K562 (cell line): ENCODE results near the gene NFIL3. TPM values are rescaled to one million over a fixed set of nuclear protein-coding genes. Genes with fewer than 3 reads are reported as not detected.

Experiments
- BHLHE40 ChIP-seq: IDR thresholded peaks from 2 replicates; pipeline ENCODE4 v1.6.1; 2011; ENCODE audit warnings: low read length, improper control_type of control experiment
- CEBPZ ChIP-seq: fragments of 150-350 bp; IDR thresholded peaks from 2 replicates; pipeline ENCODE4 v1.6.1; 2014; ENCODE audit warnings: low read depth, mild to moderate bottlenecking, low read length, borderline replicate concordance
- CXXC5 ChIP-seq: fragments of 250-450 bp; sonication (Bioruptor Pico); IDR thresholded peaks from 2 replicates; pipeline ENCODE4 v1.8.0; 2022; ENCODE audit warnings: inconsistent platforms, mild to moderate bottlenecking, moderate library complexity
- E2F6 ChIP-seq, 2 experiments: IDR thresholded peaks; 2 replicates each; pipeline ENCODE4 v1.6.1; 2011; ENCODE audit warnings: borderline replicate concordance in 1 of 2, control low read depth in 1 of 2, low read depth in 1 of 2, low read length in 1 of 2, mild to moderate bottlenecking in 1 of 2, mixed read lengths in 1 of 2, moderate library complexity in 1 of 2; ENCODE audit not compliant: insufficient read depth in 1 of 2, insufficient read length in 1 of 2, poor library complexity in 1 of 2, severe bottlenecking in 1 of 2; ENCODE audit errors: extremely low read depth in 1 of 2
- HDAC1 ChIP-seq, 2 experiments: fragments of 450-650 bp; IDR thresholded peaks; 2 replicates each; pipeline ENCODE4 v1.6.1; 2016 to 2017; ENCODE audit warnings: inconsistent platforms in 1 of 2, mild to moderate bottlenecking in 1 of 2, moderate library complexity in 1 of 2
- JUN ChIP-seq, 2 experiments: sonication (generic) in 1 of 2; formaldehyde crosslinking in 1 of 2; IDR thresholded peaks; 2 replicates each; pipeline versions ENCODE4 v1.6.1 to v1.8.0; 2012 to 2022; ENCODE audit warnings: borderline replicate concordance in 2 of 2, mild to moderate bottlenecking in 2 of 2, improper control_type of control experiment in 1 of 2, low read depth in 1 of 2, low read length in 1 of 2, missing genetic modification reagents in 1 of 2
- JUNB ChIP-seq: fragments of 450-650 bp; formaldehyde crosslinking; conservative IDR thresholded peaks from 2 replicates; pipeline ENCODE4 v1.4.0; 2020; ENCODE audit warnings: mild to moderate bottlenecking
- KDM1A ChIP-seq, 2 experiments: fragments of 450-650 bp; IDR thresholded peaks; 2 replicates each; pipeline ENCODE4 v1.6.1; 2016; ENCODE audit warnings: mild to moderate bottlenecking in 2 of 2
- KDM2B ChIP-seq: fragments of 250-450 bp; sonication (Bioruptor Pico); IDR thresholded peaks from 2 replicates; pipeline ENCODE4 v1.8.0; 2021; ENCODE audit warnings: mild to moderate bottlenecking, moderate library complexity
- NFIC ChIP-seq: fragments of 450-650 bp; IDR thresholded peaks from 2 replicates; pipeline ENCODE4 v1.6.1; 2017; ENCODE audit warnings: mild to moderate bottlenecking, inconsistent platforms
- NFIX ChIP-seq: fragments of 250-450 bp; sonication (Bioruptor Pico); IDR thresholded peaks from 2 replicates; pipeline ENCODE4 v1.4.0; 2020; ENCODE audit warnings: low read depth, mild to moderate bottlenecking, moderate library complexity
- NKRF ChIP-seq: fragments of 450-650 bp; IDR thresholded peaks from 2 replicates; pipeline ENCODE4 v1.6.1; 2016; ENCODE audit warnings: borderline replicate concordance
- NR2F6 ChIP-seq: fragments of 450-650 bp; formaldehyde crosslinking; IDR thresholded peaks from 2 replicates; pipeline ENCODE4 v1.4.0; 2020; ENCODE audit warnings: mild to moderate bottlenecking
- PREB ChIP-seq: sonication (generic); formaldehyde crosslinking; IDR thresholded peaks from 2 replicates; pipeline ENCODE4 v1.8.1; 2023; ENCODE audit warnings: mild to moderate bottlenecking, missing genetic modification reagents
- RBM22 ChIP-seq: fragments of 200-400 bp; formaldehyde crosslinking; IDR thresholded peaks from 2 replicates; pipeline ENCODE4 v1.6.1; 2018; ENCODE audit warnings: low read length, low read depth; ENCODE audit not compliant: poor library complexity, severe bottlenecking
- TAL1 ChIP-seq: fragments of 450-650 bp; IDR thresholded peaks from 2 replicates; pipeline ENCODE4 v1.6.1; 2016; ENCODE audit warnings: mild to moderate bottlenecking
- TSC22D4 ChIP-seq: fragments of 450-650 bp; IDR thresholded peaks from 2 replicates; pipeline ENCODE4 v1.6.1; 2016; ENCODE audit warnings: missing genetic modification characterization, missing biosample characterization, control low read depth
- polyA plus RNA-seq, 8 experiments: library from polyadenylated mRNA; depleted of rRNA in 4 of 8; stranded (reverse) in 5 of 8; unstranded in 3 of 8; fragments of >200 nt; fragmentation: Nextera tagmentation in 2 of 8; fragmentation: Illumina TruSeq in 1 of 8; extraction: Ambion mirVana in 2 of 8; extraction: Trizol in 1 of 8; gene quantifications; 2 replicates each; pipeline versions ENCODE4 v1.2.1 to v1.2.3, GENCODE V29; 2011 to 2014; ENCODE audit warnings: inconsistent platforms in 1 of 8, missing spikeins in 1 of 8
- total RNA-seq, 7 experiments: library from RNA; depleted of rRNA in 6 of 7; stranded (reverse); fragments of >200 nt in 6 of 7; fragmentation: Illumina TruSeq in 2 of 7; extraction: Trizol in 2 of 7; gene quantifications; 2 replicates each; pipeline versions ENCODE4 v1.2.1 to v1.2.3, GENCODE V29; 2011 to 2021; ENCODE audit warnings: low replicate concordance in 1 of 7

Gene NFIL3
- total and polyA plus RNA-seq, 9 of the 15 experiments (the other 6 are each of a cell fraction or from before 2014, with no cell fraction given) = 3.2 to 16.1 (median 9.3) TPM

- TF ChIP-seq E2F6 (IDR thresholded peaks at IDR 0.05; ENCODE audit: borderline replicate concordance in 1 of 2, extremely low read depth in 1 of 2, insufficient read depth in 1 of 2, insufficient read length in 1 of 2, low read depth in 1 of 2, low read length in 1 of 2, poor library complexity in 1 of 2, severe bottlenecking in 1 of 2) (peak in 1 of 2 experiments; percentile 42), NKRF (0 out of 2 replicates have a peak, but pooled peaks have one; percentile 32), JUN (IDR thresholded peaks at IDR 0.05; ENCODE audit: borderline replicate concordance, low read depth, low read length) (peak; percentile 27; the same call in 1 of the 2 replicates), JUN (CRISPR knock-in tag; IDR thresholded peaks at IDR 0.05; ENCODE audit: borderline replicate concordance) (no peak), HDAC1 (IDR thresholded peaks at IDR 0.05) (peak in 1 of 2 experiments; percentile 62; a peak in 2 of 4 replicates), TSC22D4 (tag) (no peak), PREB (CRISPR knock-in tag) (no peak), RBM22 (no peak), CXXC5 (CRISPR knock-in tag) (peak; percentile 62; the same call in 1 of the 2 replicates), BHLHE40 (peak; percentile 52), CEBPZ (no peak; the same call in 1 of the 2 replicates), NR2F6 (CRISPR knock-in tag) (no peak), KDM1A (IDR thresholded peaks at IDR 0.05) (peak in 1 of 2 experiments; percentile 45; a peak in 2 of 4 replicates), NFIX (CRISPR knock-in tag) (no peak), KDM2B (CRISPR knock-in tag) (peak; percentile 61; the same call in 1 of the 2 replicates), TAL1 (no peak), JUNB (no peak), NFIC (no peak)
Measured at GRCh38 chr9:91422758-91423711, 597 bp downstream of the NFIL3 start (continued).
